Pancreas (tissue), 10 donors: ENCODE results near the gene SPTB. TPM values are rescaled to one million over a fixed set of nuclear protein-coding genes. Genes with fewer than 3 reads are reported as not detected.

Experiments
- ATAC-seq, 4 donors: fragments of 200-7000 bp; cut with Tn5 transposase; one replicate each; pipeline versions ENCODE4 v1.8.0 to v1.9.1; 2020; ENCODE audit warnings: mild to moderate bottlenecking in 4 of 4, moderate library complexity in 4 of 4
- DNase-seq, 6 donors: peaks; one replicate each; pipeline ENCODE4 v3.0.0-alpha.2; 2020
- FAIRE-seq: peaks from 2 replicates; lab custom pipeline; 2012; peaks lifted over from hg19 to GRCh38; lab: Jason Lieb, UNC
- H3K27ac ChIP-seq, 4 donors: fragments of 200-600 bp; sonication (generic); 1 replicate in 3 of 4; 2 replicates in 1 of 4; pipeline versions ENCODE4 v1.5.0 to v1.8.0; 2020
- H3K27me3 ChIP-seq, 4 donors: fragments of 200-600 bp; one replicate each; pipeline ENCODE4 v1.8.0; 2021
- H3K36me3 ChIP-seq, 3 donors: fragments of 200-600 bp; sonication (generic) in 1 of 3; one replicate each; pipeline versions ENCODE4 v1.5.0 to v1.8.0; 2020 to 2021
- H3K4me1 ChIP-seq, 3 donors: fragments of 200-600 bp; one replicate each; pipeline ENCODE4 v1.8.0; 2021
- H3K4me3 ChIP-seq, 4 donors: fragments of 200-600 bp; sonication (generic) in 2 of 4; one replicate each; pipeline versions ENCODE4 v1.5.0 to v1.8.0; 2020 to 2021
- H3K9me3 ChIP-seq, 4 donors: fragments of 200-600 bp; one replicate each; pipeline ENCODE4 v1.8.0; 2021
- WGBS, 2 donors: extraction: QIAGEN DNeasy Blood & Tissue Kit; methylation state at CpG; one replicate each; pipeline ENCODE4 v1.1.7; 2013; 5-methylcytosine and 5-hydroxymethylcytosine counted together
- intact Hi-C, 3 donors: fragments of 100-400 bp; cut with DNase I; formaldehyde crosslinking; loops; one replicate each; pipeline versions ENCODE4 v1.11.1 to v1.14.2; 2022
- polyA plus RNA-seq, 2 donors: library from polyadenylated mRNA; stranded (reverse); fragments of 200-250 nt; gene quantifications; one replicate each; pipeline ENCODE4 v1.2.3, GENCODE V29; 2013
- total RNA-seq, 6 donors: library from RNA; stranded (reverse); fragmentation: NEBNext Ultra II Directional in 4 of 6; extraction: Animal tissue kit (Norgen Biotek cat#: 25700) in 4 of 6; gene quantifications; one replicate each; pipeline versions ENCODE4 v1.2.1 to v1.2.4, GENCODE V29; 2021 to 2023
- TF ChIP-seq, protein P1 (sequence below), 4 donors: fragments of 200-600 bp; sonication (generic) in 3 of 4; IDR thresholded peaks; one replicate each; pipeline versions ENCODE4 v1.5.0 to v1.8.0; 2021; ENCODE audit warnings: antibody characterized with exemption in 4 of 4
- donor health status: healthy with polysubstance abuse.
- donor health status: DM: no; HTN: no; CAD: no; lungs with moderate emphysema.
- donor health status: DM: no; HTN: no; CAD: no.
- donor health status: control.
- donor health status: control.
- donor health status: Bipolar disorder and iron deficiency.
- donor health status: DM: yes; HTN: yes; CAD: no.
- donor health status: DM: no; HTN: no; CAD: no.
- donor health status: DM: no; HTN: no; CAD: no.
- donor health status: DM: yes; HTN: yes; CAD: no.

SPTB gene
- total and polyA plus RNA-seq, 8 donors, result 0.73 to 6.5 (median 2.8) TPM

DNA sequence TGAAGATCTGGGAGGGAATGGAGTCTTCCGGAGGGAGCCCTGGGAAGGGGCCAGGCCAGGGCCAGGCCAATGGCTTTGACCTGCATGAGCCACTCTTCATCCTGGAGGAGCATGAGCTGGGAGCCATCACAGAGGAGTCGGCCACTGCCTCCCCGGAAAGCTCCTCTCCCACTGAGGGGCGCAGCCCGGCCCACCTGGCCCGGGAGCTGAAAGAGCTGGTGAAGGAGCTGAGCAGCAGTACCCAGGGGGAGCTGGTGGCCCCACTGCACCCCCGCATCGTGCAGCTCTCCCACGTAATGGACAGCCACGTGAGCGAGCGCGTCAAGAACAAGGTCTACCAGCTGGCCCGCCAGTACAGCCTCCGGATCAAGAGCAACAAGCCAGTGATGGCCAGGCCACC, 137.7 kb downstream of the SPTB start:
- intact Hi-C loops, result no loop called here
- ATAC-seq, result no peak
- no peak overlapping the region for H3K27ac ChIP-seq
- TF ChIP-seq, protein P1, sequence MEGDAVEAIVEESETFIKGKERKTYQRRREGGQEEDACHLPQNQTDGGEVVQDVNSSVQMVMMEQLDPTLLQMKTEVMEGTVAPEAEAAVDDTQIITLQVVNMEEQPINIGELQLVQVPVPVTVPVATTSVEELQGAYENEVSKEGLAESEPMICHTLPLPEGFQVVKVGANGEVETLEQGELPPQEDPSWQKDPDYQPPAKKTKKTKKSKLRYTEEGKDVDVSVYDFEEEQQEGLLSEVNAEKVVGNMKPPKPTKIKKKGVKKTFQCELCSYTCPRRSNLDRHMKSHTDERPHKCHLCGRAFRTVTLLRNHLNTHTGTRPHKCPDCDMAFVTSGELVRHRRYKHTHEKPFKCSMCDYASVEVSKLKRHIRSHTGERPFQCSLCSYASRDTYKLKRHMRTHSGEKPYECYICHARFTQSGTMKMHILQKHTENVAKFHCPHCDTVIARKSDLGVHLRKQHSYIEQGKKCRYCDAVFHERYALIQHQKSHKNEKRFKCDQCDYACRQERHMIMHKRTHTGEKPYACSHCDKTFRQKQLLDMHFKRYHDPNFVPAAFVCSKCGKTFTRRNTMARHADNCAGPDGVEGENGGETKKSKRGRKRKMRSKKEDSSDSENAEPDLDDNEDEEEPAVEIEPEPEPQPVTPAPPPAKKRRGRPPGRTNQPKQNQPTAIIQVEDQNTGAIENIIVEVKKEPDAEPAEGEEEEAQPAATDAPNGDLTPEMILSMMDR (IDR thresholded peaks at IDR 0.05), result no peak
- peak in 1 of 6 donors; percentile 30 for DNase-seq
- H3K4me3 ChIP-seq, result no peak overlapping the region
- H3K9me3 ChIP-seq, result no peaks in the 10 kb centered on the region
- FAIRE-seq, result no peak
- peaks cover 12 to 65% (median 30%) of the 10 kb centered on the region in 3 donors for H3K36me3 ChIP-seq
- WGBS, 2 donors, result 93 to 94% methylated on average over 15 of the region's 15 CpGs
- peaks cover 7 to 8% (median 7%) of the 10 kb centered on the region in 3 donors for H3K4me1 ChIP-seq
- no peaks in the 10 kb centered on the region for H3K27me3 ChIP-seq

DNA sequence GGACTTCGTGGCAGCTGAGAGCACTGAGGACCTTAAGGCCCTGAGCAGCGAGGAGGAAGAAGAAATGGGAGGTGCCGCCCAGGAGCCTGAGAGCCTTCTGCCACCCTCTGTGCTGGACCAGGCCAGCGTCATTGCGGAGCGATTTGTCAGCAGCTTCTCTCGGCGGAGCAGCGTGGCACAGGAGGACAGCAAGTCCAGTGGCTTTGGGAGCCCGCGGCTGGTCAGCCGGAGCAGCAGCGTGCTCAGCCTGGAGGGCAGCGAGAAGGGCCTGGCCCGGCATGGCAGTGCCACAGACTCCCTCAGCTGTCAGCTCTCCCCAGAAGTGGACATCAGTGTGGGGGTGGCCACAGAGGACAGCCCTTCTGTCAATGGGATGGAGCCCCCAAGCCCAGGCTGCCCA, 138.5 kb downstream of the SPTB start:
- TF ChIP-seq, protein P1 (IDR thresholded peaks at IDR 0.05), result no peak
- H3K27me3 ChIP-seq, result no peaks in the 10 kb centered on the region
- no peak overlapping the region for H3K27ac ChIP-seq
- ATAC-seq (no peak), FAIRE-seq (no peak), DNase-seq (no peak)
- intact Hi-C loops, result no loop called here
- H3K9me3 ChIP-seq, result no peaks in the 10 kb centered on the region
- H3K4me1 ChIP-seq, result peaks cover 11 to 13% (median 13%) of the 10 kb centered on the region in 3 donors
- 93 to 95% methylated on average over 15 of the region's 15 CpGs for WGBS, 2 donors
- no peak overlapping the region for H3K4me3 ChIP-seq
- H3K36me3 ChIP-seq, result peaks cover 12 to 57% (median 30%) of the 10 kb centered on the region in 3 donors

GRCh38 chr14:64738281-64738804, 141.4 kb downstream of the SPTB start:
- Histone ChIP-seq H3K4me3 (no peak overlapping the region), H3K4me1 (peaks cover 16 to 19% (median 18%) of the 10 kb centered on the region in 3 donors), H3K9me3 (no peaks in the 10 kb centered on the region), H3K27ac (no peak overlapping the region), H3K36me3 (peaks cover 12 to 37% (median 26%) of the 10 kb centered on the region in 3 donors), H3K27me3 (no peaks in the 10 kb centered on the region)
- ATAC-seq (no peak), FAIRE-seq (no peak), DNase-seq (peak in 1 of 6 donors; percentile 32)
- intact Hi-C loops, result no loop called here
- 71 to 76% methylated on average over 8 to 9 of the region's 9 CpGs for WGBS, 2 donors
- TF ChIP-seq, protein P1 (IDR thresholded peaks at IDR 0.05), result no peak

GRCh38 chr14:64737391-64738280, 142.1 kb downstream of the SPTB start:
- Histone ChIP-seq H3K4me3 (no peak overlapping the region), H3K27me3 (no peaks in the 10 kb centered on the region), H3K27ac (peak overlapping the region; percentile 50 to 80 (median 75))

More at GRCh38 chr14:64737391-64738280, 142.1 kb downstream of the SPTB start:
- H3K9me3 ChIP-seq, result no peaks in the 10 kb centered on the region
- TF ChIP-seq, protein P1 (IDR thresholded peaks at IDR 0.05), result no peak
- no peak for FAIRE-seq
- H3K4me1 ChIP-seq, result peaks cover 16 to 19% (median 18%) of the 10 kb centered on the region in 3 donors
- DNase-seq, result peak in 1 of 6 donors; percentile 37
- intact Hi-C loops, result no loop called here
- peaks cover 8 to 37% (median 26%) of the 10 kb centered on the region in 3 donors for H3K36me3 ChIP-seq
- ATAC-seq, result no peak
- WGBS, 2 donors, result 50 to 56% methylated on average over 14 to 17 of the region's 17 CpGs
